Right lobe of liver (tissue), 6 donors: Measurements from ENCODE around the gene AMY1A. TPM values are rescaled to one million over a fixed set of nuclear protein-coding genes. Genes with fewer than 3 reads are reported as not detected.
"Not testable (repeated sequence)": the region's sequence is repeated elsewhere in the genome, so short reads cannot be mapped to it uniquely, and the experiment has no call there.

Experiments
- ATAC-seq, 4 donors: fragments of 200-7000 bp; cut with Tn5 transposase; one replicate each; pipeline ENCODE4 v1.9.1; 2020; ENCODE audit warnings: mild to moderate bottlenecking in 4 of 4, moderate library complexity in 4 of 4
- DNase-seq, 3 donors: peaks; one replicate each; pipeline ENCODE4 v3.0.0-alpha.2; 2020
- H3K27ac ChIP-seq, 3 donors: fragments of 200-600 bp; one replicate each; pipeline ENCODE4 v1.8.0; 2022
- H3K27me3 ChIP-seq, 2 donors: fragments of 200-600 bp; one replicate each; pipeline ENCODE4 v1.8.0; 2022
- H3K36me3 ChIP-seq, 4 donors: fragments of 200-600 bp; sonication (generic) in 1 of 4; one replicate each; pipeline versions ENCODE4 v1.5.1 to v1.8.0; 2017 to 2022; ENCODE audit warnings: control low read depth in 1 of 4
- H3K4me1 ChIP-seq, 4 donors: fragments of 200-600 bp; sonication (generic) in 1 of 4; one replicate each; pipeline versions ENCODE4 v1.5.1 to v1.8.0; 2017 to 2022; ENCODE audit warnings: control low read depth in 1 of 4
- H3K4me3 ChIP-seq, 3 donors: fragments of 200-600 bp; one replicate each; pipeline ENCODE4 v1.8.0; 2022
- H3K9me3 ChIP-seq, 4 donors: fragments of 200-600 bp; sonication (generic) in 1 of 4; one replicate each; pipeline versions ENCODE4 v1.5.1 to v1.8.0; 2017 to 2022; ENCODE audit warnings: control low read depth in 1 of 4
- WGBS: methylation state at CpG from one replicate; pipeline ENCODE4 v1.1.6; 2018; ENCODE audit warnings: low coverage, low lambda C conversion rate; ENCODE audit not compliant: insufficient coverage; ENCODE audit errors: missing lambda C conversion rate; 5-methylcytosine and 5-hydroxymethylcytosine counted together
- intact Hi-C, 2 donors: fragments of 100-400 bp; cut with DNase I; formaldehyde crosslinking; loops; one replicate each; pipeline versions ENCODE4 v1.11.2 to v1.14.1; 2022
- small RNA-seq, 2 experiments: library from RNA; depleted of rRNA; stranded (forward); fragments of <200 nt; gene quantifications; one replicate each; pipeline ENCODE3, GENCODE V24; 2016
- total RNA-seq, 6 experiments: library from RNA; depleted of rRNA in 2 of 6; stranded (reverse); fragments of >200 nt in 2 of 6; fragmentation: NEBNext Ultra II Directional in 3 of 6; extraction: Animal tissue kit (Norgen Biotek cat#: 25700) in 3 of 6; gene quantifications; one replicate each; pipeline versions ENCODE4 v1.1.0 to v1.2.4, GENCODE V29; 2016 to 2023
- donor health status: DM: no; HTN: yes; CAD: no.
- donor health status: DM: no; HTN: no; CAD: no.
- donor health status: DM: no; HTN: no; CAD: no.
- donor health status: DM: no; HTN: yes; CAD: no.
- donor health status: DM: no; HTN: yes; CAD: no.

Gene AMY1A
- total RNA-seq, 6 experiments from 2014 or later: not detected

DNA sequence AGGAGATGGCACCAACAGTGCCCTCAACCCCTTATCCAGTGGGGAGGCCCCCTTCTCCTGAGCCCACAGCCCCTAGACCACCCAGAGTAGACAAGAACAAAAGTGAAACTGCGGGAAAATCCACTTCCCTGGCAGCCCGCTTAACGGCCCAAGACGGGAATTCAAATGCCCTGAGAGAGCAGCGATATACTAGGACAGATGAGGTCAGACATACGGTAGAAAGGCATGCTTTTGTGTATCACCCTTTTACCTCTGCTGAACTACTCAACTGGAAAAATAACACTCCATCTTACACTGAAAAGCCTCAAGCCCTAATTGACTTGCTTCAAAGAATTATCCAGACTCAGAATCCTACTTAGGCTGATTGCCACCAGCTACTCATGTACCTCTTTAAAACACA lies 41.9 kb downstream of the AMY1A start:
- H3K4me1 ChIP-seq, intact Hi-C loops, H3K4me3 ChIP-seq, H3K9me3 ChIP-seq, DNase-seq, ATAC-seq, H3K36me3 ChIP-seq, H3K27me3 ChIP-seq, H3K27ac ChIP-seq: not testable (repeated sequence)
- WGBS: no CpG with 5 or more reads among the region's 6 CpGs

DNA sequence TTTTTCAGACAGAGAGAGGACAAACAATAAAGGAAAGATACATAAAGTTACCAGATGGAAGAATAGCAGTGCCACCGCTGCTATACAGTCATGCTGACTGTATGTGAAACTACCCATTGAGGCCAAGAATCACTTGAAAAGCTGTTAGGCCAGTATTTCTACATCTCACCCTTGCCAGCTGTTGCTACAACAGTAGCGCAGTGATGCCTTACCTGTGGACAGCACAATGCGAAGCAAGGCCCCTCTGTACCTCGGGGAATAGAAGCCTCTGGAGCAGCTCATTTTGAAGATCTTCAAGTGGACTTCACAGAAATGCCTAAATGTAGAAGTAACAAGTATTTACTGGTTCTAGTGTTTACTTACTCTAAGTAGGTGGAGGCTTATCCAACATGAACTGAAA lies 45.1 kb downstream of the AMY1A start:
- H3K9me3 ChIP-seq, DNase-seq, H3K36me3 ChIP-seq, intact Hi-C loops, H3K27me3 ChIP-seq, ATAC-seq, H3K4me3 ChIP-seq, H3K4me1 ChIP-seq, H3K27ac ChIP-seq: not testable (repeated sequence)
- no CpG with 5 or more reads among the region's 4 CpGs for WGBS

DNA sequence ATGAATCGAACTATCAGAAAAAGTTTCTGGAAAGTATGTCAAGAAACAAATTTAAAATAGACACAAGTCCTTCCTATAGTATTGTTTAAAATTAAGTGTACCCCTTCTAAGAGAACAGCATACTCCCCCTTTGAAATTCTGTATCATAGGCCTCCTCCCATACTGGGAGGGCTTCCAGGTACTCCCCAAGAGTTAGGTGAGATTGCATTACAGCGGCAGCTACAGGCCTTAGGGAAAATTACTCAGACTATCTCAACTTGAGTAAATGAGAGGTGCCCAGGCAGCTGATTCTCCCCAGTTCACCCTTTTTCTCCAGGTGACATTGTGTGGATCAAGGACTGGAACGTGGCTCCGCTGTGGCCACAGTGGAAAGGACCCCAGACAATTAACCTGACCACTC lies 45.7 kb downstream of the AMY1A start:
- H3K4me1 ChIP-seq, H3K27me3 ChIP-seq, H3K36me3 ChIP-seq, H3K4me3 ChIP-seq, ATAC-seq, H3K9me3 ChIP-seq, H3K27ac ChIP-seq, intact Hi-C loops, DNase-seq: not testable (repeated sequence)
- no CpG with 5 or more reads among the region's 4 CpGs for WGBS

DNA sequence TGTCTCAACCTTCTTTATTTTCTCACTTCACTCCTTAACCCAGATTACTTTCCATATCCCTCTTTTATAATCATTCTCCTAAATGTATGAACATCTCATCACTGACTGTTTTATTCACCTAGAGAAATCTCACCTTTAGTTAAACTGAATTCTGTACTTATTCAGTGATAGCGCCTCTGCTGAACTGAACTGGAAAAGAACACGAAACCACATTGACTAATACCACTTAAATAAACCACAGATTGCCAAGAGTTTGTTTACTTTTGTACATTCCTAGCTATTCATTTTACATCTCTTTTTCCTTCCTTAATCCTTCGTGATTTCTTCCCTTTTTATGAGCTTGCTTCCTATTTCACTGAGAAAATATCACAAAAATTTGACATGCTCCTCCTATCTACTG lies 52.1 kb downstream of the AMY1A start:
- H3K27ac ChIP-seq, H3K4me3 ChIP-seq, H3K27me3 ChIP-seq, intact Hi-C loops, H3K4me1 ChIP-seq, H3K36me3 ChIP-seq, H3K9me3 ChIP-seq, DNase-seq, ATAC-seq: not testable (repeated sequence)
- no CpG with 5 or more reads among the region's 3 CpGs for WGBS

DNA sequence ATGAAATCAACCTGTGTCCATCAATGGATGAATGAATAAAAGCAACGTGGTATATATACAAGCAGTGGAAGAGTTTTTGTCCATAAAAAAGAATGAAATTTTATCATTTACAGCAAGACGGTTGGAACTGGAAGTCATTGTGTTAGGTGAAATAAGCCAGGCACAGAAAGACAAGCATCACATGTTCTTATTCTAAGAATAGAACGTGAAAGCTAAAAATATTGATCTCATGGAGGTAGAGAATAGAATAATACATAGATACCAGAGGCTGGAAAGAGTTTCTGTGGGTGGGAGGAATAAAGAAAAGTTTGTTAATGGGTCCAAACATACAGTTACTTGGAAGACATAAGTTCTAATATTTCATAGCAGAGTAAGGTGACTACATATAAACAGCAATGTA lies 54.8 kb downstream of the AMY1A start:
- intact Hi-C loops, DNase-seq, ATAC-seq, H3K4me3 ChIP-seq, H3K4me1 ChIP-seq, H3K36me3 ChIP-seq, H3K27me3 ChIP-seq, H3K27ac ChIP-seq, H3K9me3 ChIP-seq: not testable (repeated sequence)
- WGBS: no CpG with 5 or more reads among the region's 3 CpGs

Small RNA genes within 50 kb of the gene (small RNA-seq; reads per million reads assigned to genes)
- 0 reads per million in 2 experiments for gene AC105272.1

Other genes with a start within 250 kb of the AMY1A start
- gene RNPC3, start 130.1 kb upstream of the AMY1A start, total RNA-seq: 10 to 100 TPM in 4 of 6 experiments, 1 to 10 TPM in 2; 9.1 to 19.3 (median 12.2) TPM
- 10 to 100 TPM in 3 of 6 experiments, 1 to 10 TPM in 3; 4.3 to 21.2 (median 9.2) TPM for gene AMY2B, start 84.2 kb upstream of the AMY1A start, total RNA-seq
- not detected for gene AMY2A, start 38.3 kb upstream of the AMY1A start, total RNA-seq
- gene AMY1B, start 40.5 kb downstream of the AMY1A start, total RNA-seq: not detected
- not detected for gene AMY1C, start 94.1 kb downstream of the AMY1A start, total RNA-seq